GM12873 (cell line): ENCODE data around the gene TFEC.

Experiments
- TF ChIP-seq, protein P1 (sequence below): IDR thresholded peaks from 2 replicates; pipeline ENCODE4 v1.5.1; 2012; ENCODE audit warnings: low read depth, mild to moderate bottlenecking, moderate library complexity, low read length, control low read depth; ENCODE audit not compliant: insufficient read depth; ENCODE audit errors: missing control alignments

Gene TFEC

DNA sequence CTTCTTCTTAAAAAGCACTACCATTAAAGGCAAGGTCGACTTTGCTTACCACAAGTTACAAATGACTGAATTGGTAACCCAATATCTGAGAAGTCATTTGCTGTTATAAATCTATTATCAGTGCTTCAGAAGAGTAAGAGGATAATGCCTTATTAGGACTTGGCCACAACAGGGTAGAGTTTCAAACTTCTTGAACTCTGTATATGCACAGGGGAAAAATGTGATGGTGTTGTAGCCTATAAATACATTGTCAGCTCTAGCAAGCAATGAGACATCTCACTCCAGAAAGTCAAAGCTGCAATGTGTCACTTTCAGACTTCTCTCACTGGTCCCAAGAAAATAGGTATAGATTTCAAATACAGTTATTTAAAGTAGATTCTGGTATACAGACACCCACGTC lies 9.3 kb downstream of the TFEC start:
- TF ChIP-seq, protein P1, sequence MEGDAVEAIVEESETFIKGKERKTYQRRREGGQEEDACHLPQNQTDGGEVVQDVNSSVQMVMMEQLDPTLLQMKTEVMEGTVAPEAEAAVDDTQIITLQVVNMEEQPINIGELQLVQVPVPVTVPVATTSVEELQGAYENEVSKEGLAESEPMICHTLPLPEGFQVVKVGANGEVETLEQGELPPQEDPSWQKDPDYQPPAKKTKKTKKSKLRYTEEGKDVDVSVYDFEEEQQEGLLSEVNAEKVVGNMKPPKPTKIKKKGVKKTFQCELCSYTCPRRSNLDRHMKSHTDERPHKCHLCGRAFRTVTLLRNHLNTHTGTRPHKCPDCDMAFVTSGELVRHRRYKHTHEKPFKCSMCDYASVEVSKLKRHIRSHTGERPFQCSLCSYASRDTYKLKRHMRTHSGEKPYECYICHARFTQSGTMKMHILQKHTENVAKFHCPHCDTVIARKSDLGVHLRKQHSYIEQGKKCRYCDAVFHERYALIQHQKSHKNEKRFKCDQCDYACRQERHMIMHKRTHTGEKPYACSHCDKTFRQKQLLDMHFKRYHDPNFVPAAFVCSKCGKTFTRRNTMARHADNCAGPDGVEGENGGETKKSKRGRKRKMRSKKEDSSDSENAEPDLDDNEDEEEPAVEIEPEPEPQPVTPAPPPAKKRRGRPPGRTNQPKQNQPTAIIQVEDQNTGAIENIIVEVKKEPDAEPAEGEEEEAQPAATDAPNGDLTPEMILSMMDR: no peak

DNA sequence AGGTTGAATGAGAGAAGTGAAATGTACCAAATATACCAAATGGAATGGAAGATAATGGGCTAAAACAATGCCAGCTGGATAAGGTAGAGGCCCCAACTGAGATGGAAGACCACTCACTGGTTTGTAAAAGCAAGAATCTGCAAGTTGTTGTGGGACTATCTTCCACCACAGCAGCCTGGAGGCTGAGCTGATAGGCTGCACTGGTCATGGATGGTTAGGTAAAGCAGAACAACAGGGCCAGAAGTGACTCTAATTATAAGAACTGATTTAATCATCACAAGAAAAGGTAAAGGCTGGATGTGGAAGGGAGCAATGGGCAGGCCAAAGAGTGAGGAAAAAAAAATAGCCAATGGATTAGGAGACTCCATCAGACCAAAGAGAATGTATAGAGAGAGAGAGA lies 11.8 kb downstream of the TFEC start:
- TF ChIP-seq, protein P1: no peak

DNA sequence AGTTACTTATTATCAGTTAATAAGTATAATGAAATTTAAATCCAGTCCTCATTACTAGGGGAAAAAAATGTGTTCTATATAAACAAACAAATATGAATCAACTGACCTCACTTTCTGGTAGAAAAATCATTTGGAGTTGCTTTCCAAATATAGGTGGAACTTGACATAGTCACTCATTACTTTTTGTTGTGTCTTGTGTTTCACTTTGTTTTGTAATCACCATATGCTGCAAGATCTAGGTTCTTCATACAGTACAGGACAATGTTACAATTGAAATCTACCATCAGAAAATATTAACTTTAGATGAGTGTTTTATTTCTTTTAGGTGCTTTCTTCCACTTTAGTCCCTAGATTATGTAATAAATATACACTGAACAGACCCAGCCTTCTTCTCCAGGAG lies 16.9 kb downstream of the TFEC start:
- TF ChIP-seq, protein P1: no peak

DNA sequence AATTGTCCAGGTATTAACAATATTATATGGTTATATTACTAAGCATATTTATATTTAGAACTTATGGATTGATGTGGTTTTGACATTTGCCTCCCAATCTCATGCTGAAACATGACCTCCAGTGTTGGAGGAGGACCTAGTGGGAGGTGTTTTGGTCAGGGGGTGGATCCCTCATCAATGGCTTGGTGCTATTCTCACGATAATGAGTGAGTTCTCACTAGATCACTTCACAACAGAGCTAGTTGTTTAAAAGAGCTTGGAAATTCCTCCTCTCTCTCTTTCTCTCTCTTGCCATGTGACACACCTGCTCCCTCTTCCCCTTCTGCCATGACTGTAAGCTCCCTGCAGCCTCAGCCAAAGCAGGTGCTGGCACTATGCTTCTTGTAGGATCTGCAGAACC lies 19.0 kb downstream of the TFEC start:
- TF ChIP-seq, protein P1: no peak

DNA sequence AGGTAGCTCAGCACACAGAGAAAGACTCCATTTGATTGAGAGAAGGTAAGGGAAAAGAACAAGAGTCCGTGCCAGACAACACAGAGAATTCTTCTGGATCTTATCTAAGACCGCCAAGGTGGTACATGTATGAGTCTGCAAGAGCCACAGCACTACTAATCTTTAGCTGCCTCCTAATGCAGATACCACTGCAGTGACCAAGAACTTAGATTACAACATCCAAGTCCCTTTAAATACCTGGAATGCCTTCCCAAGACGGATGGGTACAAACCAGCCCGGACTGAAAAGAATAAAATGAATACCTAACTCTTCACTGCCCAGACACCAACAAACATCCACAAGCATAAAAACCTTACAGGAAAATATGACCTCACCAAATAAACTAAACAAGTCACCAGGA lies 33.3 kb downstream of the TFEC start:
- TF ChIP-seq, protein P1: no peak

DNA sequence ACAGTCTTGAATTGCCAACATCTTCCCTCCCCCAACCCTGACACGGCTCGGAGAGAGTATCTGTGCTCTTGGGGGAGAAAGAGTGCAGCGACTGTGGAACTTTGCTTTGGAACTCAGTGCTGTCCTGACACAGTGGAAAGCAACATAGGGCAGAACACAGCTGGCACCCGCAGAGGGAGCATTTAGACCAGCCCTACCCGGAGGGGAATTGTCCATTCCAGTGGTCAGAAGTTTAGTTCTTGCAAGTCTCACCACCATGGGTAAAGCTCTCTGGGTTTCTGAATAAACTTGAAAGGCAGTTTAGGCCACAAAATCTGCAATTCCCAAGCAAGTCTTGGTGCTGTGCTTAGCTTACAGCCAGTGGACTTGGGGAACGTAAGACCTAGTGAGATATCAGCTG lies 34.9 kb downstream of the TFEC start:
- TF ChIP-seq, protein P1: no peak

DNA sequence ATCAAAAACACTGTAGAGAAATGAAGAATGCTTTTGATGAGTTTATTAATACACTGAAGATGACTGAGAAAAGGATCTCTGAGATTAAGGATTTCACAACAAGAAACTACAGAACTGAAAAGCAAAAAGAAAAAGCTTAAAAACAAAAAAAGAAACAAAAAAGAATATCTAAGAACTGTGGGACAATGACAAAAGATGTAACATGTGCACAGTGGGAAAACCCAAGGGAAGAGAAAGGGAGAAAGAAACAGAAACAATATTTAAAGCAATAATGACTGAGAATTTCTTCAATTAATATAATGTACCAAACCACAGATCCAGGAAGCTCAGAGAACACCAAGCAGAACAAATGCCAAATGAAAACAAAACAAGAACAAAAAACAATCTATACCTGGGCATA lies 42.2 kb downstream of the TFEC start:
- TF ChIP-seq, protein P1: no peak
